Mesodermal cell (in vitro differentiated cells): ENCODE results near the gene FAM210B.

Experiments used
- H3K27ac ChIP-seq: 2 replicates; pipeline ENCODE4 v1.7.0; 2013; ENCODE audit warnings: mild to moderate bottlenecking, low read depth, low read length, moderate library complexity; ENCODE audit not compliant: severe bottlenecking
- H3K36me3 ChIP-seq: 2 replicates; pipeline ENCODE4 v1.7.1; 2013; ENCODE audit warnings: mild to moderate bottlenecking, low read length, moderate library complexity; ENCODE audit not compliant: control insufficient read depth, insufficient read depth
- H3K4me1 ChIP-seq: one replicate; pipeline ENCODE4 v1.7.1; 2013; ENCODE audit warnings: mild to moderate bottlenecking, low read length; ENCODE audit not compliant: insufficient read depth, control insufficient read depth, poor library complexity, severe bottlenecking
- H3K4me3 ChIP-seq: 2 replicates; pipeline ENCODE4 v1.7.0; 2013; ENCODE audit warnings: low read length, control low read depth, mild to moderate bottlenecking; ENCODE audit not compliant: insufficient read depth, poor library complexity, severe bottlenecking; ENCODE audit errors: extremely low read depth
- H3K9me3 ChIP-seq: 2 replicates; pipeline ENCODE4 v1.7.1; 2013; ENCODE audit warnings: mild to moderate bottlenecking, low read length, moderate library complexity; ENCODE audit not compliant: control insufficient read depth
- WGBS, 2 experiments: methylation state at CpG; one replicate each; pipeline ENCODE4 v1.1.5; 2013; ENCODE audit warnings: missing lambda C conversion rate in 2 of 2; ENCODE audit not compliant: insufficient coverage in 2 of 2; 5-methylcytosine and 5-hydroxymethylcytosine counted together

FAM210B gene

GRCh38 chr20:56360908-56361205 lies 2.1 kb downstream of the FAM210B start:
- peak overlapping the region; percentile 84 for H3K4me3 ChIP-seq

GRCh38 chr20:56361900-56362299 lies 3.1 kb downstream of the FAM210B start:
- Histone ChIP-seq H3K27ac (no peak overlapping the region), H3K9me3 (no peaks in the 10 kb centered on the region), H3K4me3 (no peak overlapping the region), H3K4me1 (peaks cover 12% of the 10 kb centered on the region), H3K36me3 (peaks cover 52% of the 10 kb centered on the region)
- WGBS, 2 experiments, result 100% methylated on average over 2 to 3 of the region's 8 CpGs

More at GRCh38 chr20:56360908-56361205, 2.1 kb downstream of the FAM210B start:
- no peak overlapping the region for H3K27ac ChIP-seq
- WGBS, 2 experiments, result 71 to 81% methylated on average over 5 to 8 of the region's 8 CpGs
- H3K4me1 ChIP-seq, result peaks cover 12% of the 10 kb centered on the region
- no peaks in the 10 kb centered on the region for H3K9me3 ChIP-seq
- peaks cover 42% of the 10 kb centered on the region for H3K36me3 ChIP-seq

GRCh38 chr20:56362833-56363413 lies 4.1 kb downstream of the FAM210B start:
- Histone ChIP-seq H3K4me1 (peaks cover 12% of the 10 kb centered on the region), H3K36me3 (peaks cover 61% of the 10 kb centered on the region), H3K4me3 (no peak overlapping the region), H3K9me3 (no peaks in the 10 kb centered on the region), H3K27ac (no peak overlapping the region)
- 83 to 96% methylated on average over 3 to 4 of the region's 8 CpGs for WGBS, 2 experiments

GRCh38 chr20:56363491-56363890 lies 4.7 kb downstream of the FAM210B start:
- WGBS, 2 experiments, result 95 to 98% methylated on average over 4 to 6 of the region's 6 CpGs
- Histone ChIP-seq H3K9me3 (no peaks in the 10 kb centered on the region), H3K4me3 (no peak overlapping the region), H3K27ac (no peak overlapping the region), H3K36me3 (peaks cover 65% of the 10 kb centered on the region), H3K4me1 (peaks cover 12% of the 10 kb centered on the region)

- 100% methylated on average over 1 to 3 of the region's 6 CpGs for WGBS, 2 experiments
- Histone ChIP-seq H3K27ac (no peak overlapping the region), H3K4me1 (no peaks in the 10 kb centered on the region), H3K4me3 (no peak overlapping the region), H3K36me3 (peaks cover 86% of the 10 kb centered on the region), H3K9me3 (no peaks in the 10 kb centered on the region)
Observed at GRCh38 chr20:56368351-56369134, 9.8 kb downstream of the FAM210B start.

- WGBS, 2 experiments, result 100% methylated on average over 1 of the region's 4 CpGs; no CpG with 5 or more reads in 1 of the 2 experiments
- Histone ChIP-seq H3K9me3 (no peaks in the 10 kb centered on the region), H3K4me3 (no peak overlapping the region), H3K27ac (no peak overlapping the region), H3K4me1 (no peaks in the 10 kb centered on the region), H3K36me3 (peaks cover 88% of the 10 kb centered on the region)
Observed at GRCh38 chr20:56369179-56369578, 10.4 kb downstream of the FAM210B start.

- Histone ChIP-seq H3K27ac (no peak overlapping the region), H3K36me3 (peaks cover 91% of the 10 kb centered on the region), H3K4me1 (peaks cover 1% of the 10 kb centered on the region), H3K4me3 (no peak overlapping the region), H3K9me3 (no peaks in the 10 kb centered on the region)
- WGBS, 2 experiments, result 96 to 99% methylated on average over 6 to 9 of the region's 11 CpGs
Observed at GRCh38 chr20:56371977-56372376, 13.2 kb downstream of the FAM210B start.

GRCh38 chr20:56372850-56373249 lies 14.1 kb downstream of the FAM210B start:
- Histone ChIP-seq H3K36me3 (peaks cover 92% of the 10 kb centered on the region), H3K9me3 (no peaks in the 10 kb centered on the region), H3K4me1 (peaks cover 2% of the 10 kb centered on the region), H3K27ac (no peak overlapping the region), H3K4me3 (no peak overlapping the region)
- WGBS, 2 experiments, result 90 to 100% methylated on average over 1 of the region's 1 CpG

GRCh38 chr20:56373942-56374341 lies 15.2 kb downstream of the FAM210B start:
- Histone ChIP-seq H3K36me3 (peaks cover 96% of the 10 kb centered on the region), H3K9me3 (no peaks in the 10 kb centered on the region), H3K27ac (no peak overlapping the region)

GRCh38 chr20:56376331-56376730 lies 17.6 kb downstream of the FAM210B start:
- H3K4me1 ChIP-seq, result peaks cover 2% of the 10 kb centered on the region
- H3K27ac ChIP-seq, result no peak overlapping the region
- peaks cover 90% of the 10 kb centered on the region for H3K36me3 ChIP-seq
- no peaks in the 10 kb centered on the region for H3K9me3 ChIP-seq
- WGBS, 2 experiments, result 83% methylated on average over 2 of the region's 2 CpGs; no CpG with 5 or more reads in 1 of the 2 experiments
- no peak overlapping the region for H3K4me3 ChIP-seq

More at GRCh38 chr20:56373942-56374341, 15.2 kb downstream of the FAM210B start:
- no peak overlapping the region for H3K4me3 ChIP-seq
- H3K4me1 ChIP-seq, result peaks cover 2% of the 10 kb centered on the region
- 100% methylated on average over 1 of the region's 1 CpG; no CpG with 5 or more reads in 1 of the 2 experiments for WGBS, 2 experiments

- no peak overlapping the region for H3K4me3 ChIP-seq
- H3K9me3 ChIP-seq, result no peaks in the 10 kb centered on the region
- H3K4me1 ChIP-seq, result peaks cover 2% of the 10 kb centered on the region
- H3K36me3 ChIP-seq, result peaks cover 89% of the 10 kb centered on the region
- 80 to 100% methylated on average over 1 to 2 of the region's 3 CpGs for WGBS, 2 experiments
- no peak overlapping the region for H3K27ac ChIP-seq
Observed at GRCh38 chr20:56378386-56378785, 19.6 kb downstream of the FAM210B start.
